Lower leg skin (tissue), 4 donors: ENCODE measurements around the gene TSHZ2. TPM values are rescaled to one million over a fixed set of nuclear protein-coding genes. Genes with fewer than 3 reads are reported as not detected.

ENCODE experiments used
- DNase-seq, 2 donors: peaks; one replicate each; pipeline ENCODE4 v3.0.0-alpha.2; 2019; ENCODE audit warnings: low spot score in 2 of 2
- H3K4me3 ChIP-seq: fragments of 200-600 bp; sonication (generic); 2 replicates; pipeline ENCODE4 v1.5.1; 2017; ENCODE audit warnings: mild to moderate bottlenecking, low read depth; ENCODE audit not compliant: poor library complexity, severe bottlenecking
- POLR2A ChIP-seq, 2 donors: fragments of 450-650 bp; IDR thresholded peaks; one replicate each; pipeline ENCODE4 v1.6.1; 2016 to 2017; ENCODE audit warnings: antibody characterized with exemption in 2 of 2, mild to moderate bottlenecking in 1 of 2, moderate library complexity in 1 of 2
- WGBS, 2 donors: methylation state at CpG; one replicate each; pipeline ENCODE4 v1.1.5; 2018; 5-methylcytosine and 5-hydroxymethylcytosine counted together
- intact Hi-C: fragments of 100-400 bp; cut with DNase I; formaldehyde crosslinking; loops from one replicate; pipeline ENCODE4 v1.15.0; 2023; ENCODE audit warnings: low total_unique reads
- total RNA-seq, 4 donors: library from RNA; depleted of rRNA; stranded (reverse); fragments of >200 nt; gene quantifications; one replicate each; pipeline ENCODE4 v1.1.0, GENCODE V29; 2016
- TF ChIP-seq, protein P1 (sequence below), 3 donors: fragments of 450-650 bp; IDR thresholded peaks; one replicate each; pipeline ENCODE4 v1.5.1; 2016; ENCODE audit warnings: antibody characterized with exemption in 3 of 3, mild to moderate bottlenecking in 3 of 3, moderate library complexity in 2 of 3

Gene TSHZ2
- total RNA-seq, 4 donors from 2014 or later: 8.1 to 25.7 (median 10.5) TPM

DNA sequence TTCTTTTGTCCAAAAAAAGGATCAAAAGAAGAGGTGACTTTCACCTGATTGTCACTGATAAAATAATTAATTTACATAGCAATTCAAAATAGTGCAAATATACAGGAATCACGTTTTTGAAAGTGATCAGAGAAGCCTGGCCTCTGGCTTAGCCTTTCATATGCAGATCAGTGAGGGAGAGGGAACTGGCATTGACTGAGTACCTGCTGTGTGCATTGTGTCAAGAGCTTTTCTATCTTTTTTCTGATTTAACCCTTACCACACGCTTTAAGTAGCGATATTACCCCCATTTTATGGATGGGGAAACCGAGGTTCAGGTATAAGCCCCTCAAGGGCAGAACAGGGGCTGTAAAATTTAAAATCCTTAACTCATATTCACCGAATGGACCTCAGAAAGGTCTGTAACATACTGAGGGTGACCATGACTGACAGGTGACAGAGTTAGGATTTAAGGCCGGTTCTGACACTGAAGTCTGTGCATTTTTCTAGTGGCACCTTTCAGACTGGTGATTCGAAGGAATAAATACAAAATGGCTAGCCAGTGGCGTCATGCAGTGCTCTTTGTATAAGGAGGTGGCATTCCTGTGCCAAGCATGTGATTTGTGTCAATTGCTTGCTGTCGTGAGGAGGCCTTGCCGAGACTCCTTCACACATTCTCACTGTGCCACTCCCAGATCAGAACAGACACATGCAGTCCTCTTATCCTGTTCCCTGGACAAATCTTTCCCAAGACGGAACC lies 310.2 kb downstream of the TSHZ2 start:
- 77 to 85% methylated on average over 11 of the region's 11 CpGs for WGBS, 2 donors
- H3K4me3 ChIP-seq: no peak overlapping the region
- intact Hi-C loops: no loop called here
- no peak for TF ChIP-seq POLR2A (IDR thresholded peaks at IDR 0.05)
- TF ChIP-seq, protein P1, sequence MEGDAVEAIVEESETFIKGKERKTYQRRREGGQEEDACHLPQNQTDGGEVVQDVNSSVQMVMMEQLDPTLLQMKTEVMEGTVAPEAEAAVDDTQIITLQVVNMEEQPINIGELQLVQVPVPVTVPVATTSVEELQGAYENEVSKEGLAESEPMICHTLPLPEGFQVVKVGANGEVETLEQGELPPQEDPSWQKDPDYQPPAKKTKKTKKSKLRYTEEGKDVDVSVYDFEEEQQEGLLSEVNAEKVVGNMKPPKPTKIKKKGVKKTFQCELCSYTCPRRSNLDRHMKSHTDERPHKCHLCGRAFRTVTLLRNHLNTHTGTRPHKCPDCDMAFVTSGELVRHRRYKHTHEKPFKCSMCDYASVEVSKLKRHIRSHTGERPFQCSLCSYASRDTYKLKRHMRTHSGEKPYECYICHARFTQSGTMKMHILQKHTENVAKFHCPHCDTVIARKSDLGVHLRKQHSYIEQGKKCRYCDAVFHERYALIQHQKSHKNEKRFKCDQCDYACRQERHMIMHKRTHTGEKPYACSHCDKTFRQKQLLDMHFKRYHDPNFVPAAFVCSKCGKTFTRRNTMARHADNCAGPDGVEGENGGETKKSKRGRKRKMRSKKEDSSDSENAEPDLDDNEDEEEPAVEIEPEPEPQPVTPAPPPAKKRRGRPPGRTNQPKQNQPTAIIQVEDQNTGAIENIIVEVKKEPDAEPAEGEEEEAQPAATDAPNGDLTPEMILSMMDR (IDR thresholded peaks at IDR 0.05): no peak
- DNase-seq: no peak

DNA sequence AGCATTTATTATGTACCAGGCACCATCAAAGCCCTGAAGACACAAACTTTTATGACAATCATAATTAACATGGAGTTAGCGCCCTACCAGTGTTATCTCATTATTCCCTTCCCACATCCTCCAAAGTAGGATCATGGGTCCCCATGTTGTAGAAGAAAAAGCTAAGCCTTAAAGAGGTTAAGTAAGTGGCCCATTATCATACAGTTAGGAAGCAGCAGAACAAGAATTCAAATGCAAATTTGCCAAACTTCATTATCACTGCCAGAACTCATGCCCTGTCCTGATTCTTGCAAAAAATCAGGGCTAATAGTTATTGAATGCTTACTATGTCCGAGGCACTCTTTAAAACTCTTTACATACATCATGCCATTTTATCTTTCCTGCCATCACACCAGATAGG lies 310.9 kb downstream of the TSHZ2 start:
- no peak overlapping the region for H3K4me3 ChIP-seq
- intact Hi-C loops: no loop called here
- no peak for DNase-seq
- WGBS, 2 donors: 69 to 74% methylated on average over 2 of the region's 2 CpGs
- TF ChIP-seq, protein P1 (IDR thresholded peaks at IDR 0.05): no peak
- TF ChIP-seq POLR2A (IDR thresholded peaks at IDR 0.05): no peak

DNA sequence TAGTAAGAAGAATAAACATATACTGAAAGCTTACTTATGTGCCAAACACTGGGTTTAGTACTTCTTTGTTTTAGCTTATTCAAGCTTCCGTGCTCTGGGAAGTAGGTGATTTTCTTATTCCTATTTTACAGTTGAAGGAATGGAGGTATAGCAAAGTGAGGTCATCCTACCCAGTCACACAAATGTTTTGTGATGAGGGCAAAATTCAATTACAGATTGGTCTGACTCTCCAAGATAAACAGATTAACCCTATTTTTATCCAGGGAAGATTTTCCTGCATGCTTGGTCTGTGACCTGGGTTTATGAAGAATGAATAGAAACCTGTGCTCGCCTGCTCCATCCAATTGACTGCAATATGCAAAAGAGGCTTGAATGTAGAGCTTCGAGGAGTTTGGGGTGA lies 311.4 kb downstream of the TSHZ2 start:
- no peak for TF ChIP-seq POLR2A (IDR thresholded peaks at IDR 0.05)
- TF ChIP-seq, protein P1 (IDR thresholded peaks at IDR 0.05): no peak
- 77 to 83% methylated on average over 3 of the region's 3 CpGs for WGBS, 2 donors

DNA sequence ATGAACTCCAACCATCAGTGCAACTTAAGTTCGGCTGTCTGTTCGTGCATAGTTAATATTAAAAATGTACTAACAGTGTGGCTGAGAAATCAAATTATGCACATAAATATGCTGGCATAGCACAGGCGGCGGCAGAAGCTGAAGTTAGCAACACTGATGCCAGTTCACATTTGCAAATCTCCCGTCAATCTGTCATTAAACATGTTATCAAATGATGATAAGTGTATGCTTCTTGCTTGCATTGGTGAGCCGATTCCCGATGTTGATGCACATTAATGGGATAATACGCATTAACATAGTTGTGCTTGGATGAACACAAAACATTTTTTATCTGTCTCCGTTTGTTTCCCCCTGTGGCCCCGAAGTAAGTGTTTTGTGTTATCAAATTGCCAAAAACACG lies 312.1 kb downstream of the TSHZ2 start:
- H3K4me3 ChIP-seq: no peak overlapping the region
- WGBS, 2 donors: 94 to 95% methylated on average over 11 of the region's 11 CpGs
- intact Hi-C loops: no loop called here
- no peak for DNase-seq
- TF ChIP-seq, protein P1 (IDR thresholded peaks at IDR 0.05): no peak
- TF ChIP-seq POLR2A (IDR thresholded peaks at IDR 0.05): no peak

More for the DNA sequence above, 311.4 kb downstream of the TSHZ2 start:
- no peak overlapping the region for H3K4me3 ChIP-seq
- intact Hi-C loops: no loop called here
- no peak for DNase-seq

DNA sequence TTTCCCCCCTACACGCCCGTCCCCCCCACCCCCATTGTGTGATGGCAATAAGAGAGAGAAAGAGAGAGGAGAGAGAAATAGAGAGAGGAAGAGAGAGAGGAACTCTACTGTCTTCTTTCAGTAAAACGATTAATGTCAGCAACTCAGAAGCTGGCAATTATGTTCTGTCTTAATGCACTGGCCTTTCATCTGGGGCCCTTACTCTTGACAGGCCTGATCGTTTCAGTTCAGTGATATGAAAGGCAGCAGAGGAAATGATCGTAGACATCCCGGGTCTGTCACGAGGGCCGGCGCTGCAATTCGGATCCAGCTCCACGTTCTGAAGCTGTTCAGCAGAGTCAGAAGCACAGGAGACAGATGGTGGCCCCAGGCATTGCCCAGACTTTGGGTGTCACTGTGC lies 312.5 kb downstream of the TSHZ2 start:
- DNase-seq: no peak
- intact Hi-C loops: no loop called here
- WGBS, 2 donors: 79 to 83% methylated on average over 11 of the region's 11 CpGs
- TF ChIP-seq, protein P1 (IDR thresholded peaks at IDR 0.05): no peak
- no peak for TF ChIP-seq POLR2A (IDR thresholded peaks at IDR 0.05)
- H3K4me3 ChIP-seq: no peak overlapping the region
